ENCODE measurements around the gene DDX19B. TPM values are rescaled to one million over a fixed set of nuclear protein-coding genes. Genes with fewer than 3 reads are reported as not detected.

Gene DDX19B
- total RNA-seq, 2 donors from 2014 or later, result 22.3 to 25.6 TPM

- no peak overlapping the region for H3K4me3 ChIP-seq
- peaks cover 10% of the 10 kb centered on the region for H3K36me3 ChIP-seq
- H3K27ac ChIP-seq, result no peak overlapping the region
- DNase-seq, result peak; percentile 46
- H3K27me3 ChIP-seq, result no peaks in the 10 kb centered on the region
- no peaks in the 10 kb centered on the region for H3K9me3 ChIP-seq
- peak; percentile 57 for TF ChIP-seq CTCF (IDR thresholded peaks at IDR 0.05)
- intact Hi-C loops (cut with DNase I), result loop anchor here (10.0 kb wide), 1 partner anchor 89 kb away; no protein-coding TSS in a partner anchor
- H3K9ac ChIP-seq (ENCODE audit: low read depth in 2 of 2, low read length in 2 of 2), result no peak overlapping the region
- H3K4me1 ChIP-seq, result peaks cover 6% of the 10 kb centered on the region
Measured at GRCh38 chr16:70253291-70254106, 45.5 kb upstream of the DDX19B start.

- H3K27me3 ChIP-seq, result no peaks in the 10 kb centered on the region
- no peak overlapping the region for H3K4me3 ChIP-seq
- no peak for DNase-seq
- no peaks in the 10 kb centered on the region for H3K9me3 ChIP-seq
- H3K9ac ChIP-seq (ENCODE audit: low read depth in 2 of 2, low read length in 2 of 2), result no peak overlapping the region
- no peak overlapping the region for H3K27ac ChIP-seq
- intact Hi-C loops (cut with DNase I), result loop anchor here (10.0 kb wide), 1 partner anchor 90 kb away; no protein-coding TSS in a partner anchor
- H3K4me1 ChIP-seq, result peaks cover 3% of the 10 kb centered on the region
- TF ChIP-seq CTCF (IDR thresholded peaks at IDR 0.05), result no peak
- peaks cover 10% of the 10 kb centered on the region for H3K36me3 ChIP-seq
Measured at GRCh38 chr16:70254180-70254964, 44.6 kb upstream of the DDX19B start.

GRCh38 chr16:70254965-70255286 is 44.1 kb upstream of the DDX19B start:
- no peak overlapping the region for H3K27ac ChIP-seq
- DNase-seq, result no peak
- no peak overlapping the region for H3K4me3 ChIP-seq
- no peaks in the 10 kb centered on the region for H3K9me3 ChIP-seq
- H3K9ac ChIP-seq (ENCODE audit: low read depth in 2 of 2, low read length in 2 of 2), result no peak overlapping the region
- H3K36me3 ChIP-seq, result peaks cover 10% of the 10 kb centered on the region
- no peak for TF ChIP-seq CTCF (IDR thresholded peaks at IDR 0.05)
- no peaks in the 10 kb centered on the region for H3K4me1 ChIP-seq
- intact Hi-C loops (cut with DNase I), result loop anchor here (10.0 kb wide), 1 partner anchor 90 kb away; no protein-coding TSS in a partner anchor
- H3K27me3 ChIP-seq, result no peaks in the 10 kb centered on the region

GRCh38 chr16:70255574-70255973 is 43.4 kb upstream of the DDX19B start:
- Histone ChIP-seq H3K27me3 (no peaks in the 10 kb centered on the region), H3K4me3 (no peak overlapping the region), H3K4me1 (no peaks in the 10 kb centered on the region), H3K36me3 (peaks cover 10% of the 10 kb centered on the region), H3K9me3 (no peaks in the 10 kb centered on the region), H3K27ac (no peak overlapping the region), H3K9ac (ENCODE audit: low read depth in 2 of 2, low read length in 2 of 2) (no peak overlapping the region)
- no peak for TF ChIP-seq CTCF (IDR thresholded peaks at IDR 0.05)
- no peak for DNase-seq
- intact Hi-C loops (cut with DNase I), result loop anchor here (10.0 kb wide), 1 partner anchor 91 kb away; no protein-coding TSS in a partner anchor

- DNase-seq, result no peak
- Histone ChIP-seq H3K9me3 (no peaks in the 10 kb centered on the region), H3K36me3 (peaks cover 10% of the 10 kb centered on the region), H3K4me3 (no peak overlapping the region), H3K27ac (no peak overlapping the region), H3K4me1 (no peaks in the 10 kb centered on the region), H3K9ac (ENCODE audit: low read depth in 2 of 2, low read length in 2 of 2) (no peak overlapping the region), H3K27me3 (no peaks in the 10 kb centered on the region)
- intact Hi-C loops (cut with DNase I), result loop anchor here (10.0 kb wide), 1 partner anchor 93 kb away; no protein-coding TSS in a partner anchor
- TF ChIP-seq CTCF (IDR thresholded peaks at IDR 0.05), result no peak
Measured at GRCh38 chr16:70257391-70257790, 41.6 kb upstream of the DDX19B start.
